HEK293T (cell line): Measurements from ENCODE around the gene GABBR1.

Source experiments
- CTCF ChIA-PET: fragments of 350-600 bp; formaldehyde crosslinking; extraction: SDS; loops from one replicate; lab custom pipeline; 2021; ENCODE audit warnings: antibody characterized with exemption, inconsistent platforms; lab: Yijun Ruan, JAX
- POLR2A ChIA-PET: fragments of 350-600 bp; formaldehyde crosslinking; extraction: SDS; loops from one replicate; lab custom pipeline; 2020; ENCODE audit warnings: antibody characterized with exemption, inconsistent platforms; lab: Yijun Ruan, JAX
- DNase-seq: peaks from one replicate; pipeline ENCODE4 v3.0.0; 2012; ENCODE audit warnings: mixed read lengths; ENCODE audit errors: extremely low spot score
- ARNT ChIP-seq: fragments of 450-650 bp; IDR thresholded peaks from 2 replicates; pipeline ENCODE4 v1.6.1; 2017; ENCODE audit warnings: mild to moderate bottlenecking
- BHLHE40 ChIP-seq: fragments of 450-650 bp; IDR thresholded peaks from 2 replicates; pipeline ENCODE4 v1.6.1; 2016; ENCODE audit warnings: mild to moderate bottlenecking, moderate library complexity, borderline replicate concordance
- CTBP1 ChIP-seq: fragments of 450-650 bp; IDR thresholded peaks from 2 replicates; pipeline ENCODE4 v1.6.1; 2016; ENCODE audit warnings: borderline replicate concordance
- ELF4 ChIP-seq: fragments of 450-650 bp; IDR thresholded peaks from 2 replicates; pipeline ENCODE4 v1.6.1; 2017; ENCODE audit warnings: antibody characterized with exemption
- FOXA1 ChIP-seq: fragments of 450-650 bp; IDR thresholded peaks from 2 replicates; pipeline ENCODE4 v1.6.1; 2016; ENCODE audit warnings: mild to moderate bottlenecking
- FOXK2 ChIP-seq: fragments of 450-650 bp; IDR thresholded peaks from 2 replicates; pipeline ENCODE4 v1.6.1; 2016; ENCODE audit warnings: mild to moderate bottlenecking
- FOXM1 ChIP-seq: fragments of 450-650 bp; IDR thresholded peaks from 2 replicates; pipeline ENCODE4 v1.6.1; 2017; ENCODE audit warnings: mild to moderate bottlenecking, borderline replicate concordance
- HDGF ChIP-seq: fragments of 450-650 bp; IDR thresholded peaks from 2 replicates; pipeline ENCODE4 v1.6.1; 2017; ENCODE audit warnings: antibody characterized with exemption, borderline replicate concordance
- L3MBTL2 ChIP-seq: fragments of 450-650 bp; conservative IDR thresholded peaks from 2 replicates; pipeline ENCODE4 v1.6.1; 2016; ENCODE audit warnings: mild to moderate bottlenecking
- LEF1 ChIP-seq: fragments of 450-650 bp; IDR thresholded peaks from 2 replicates; pipeline ENCODE4 v1.6.1; 2017; ENCODE audit warnings: mild to moderate bottlenecking, borderline replicate concordance
- NFRKB ChIP-seq: fragments of 450-650 bp; IDR thresholded peaks from 2 replicates; pipeline ENCODE4 v1.6.1; 2016; ENCODE audit warnings: mild to moderate bottlenecking, moderate library complexity
- SP1 ChIP-seq: fragments of 450-650 bp; IDR thresholded peaks from 2 replicates; pipeline ENCODE4 v1.6.1; 2017
- SUZ12 ChIP-seq: fragments of 450-650 bp; IDR thresholded peaks from 2 replicates; pipeline ENCODE4 v1.6.1; 2016; ENCODE audit warnings: mild to moderate bottlenecking
- TARDBP ChIP-seq: fragments of 450-650 bp; IDR thresholded peaks from 2 replicates; pipeline ENCODE4 v1.6.1; 2016
- ZNF384 ChIP-seq: fragments of 450-650 bp; IDR thresholded peaks from 2 replicates; pipeline ENCODE4 v1.6.1; 2016
- TF ChIP-seq, protein P1 (sequence below): fragments of 450-650 bp; IDR thresholded peaks from 2 replicates; pipeline ENCODE4 v1.6.1; 2016

The GABBR1 gene

DNA sequence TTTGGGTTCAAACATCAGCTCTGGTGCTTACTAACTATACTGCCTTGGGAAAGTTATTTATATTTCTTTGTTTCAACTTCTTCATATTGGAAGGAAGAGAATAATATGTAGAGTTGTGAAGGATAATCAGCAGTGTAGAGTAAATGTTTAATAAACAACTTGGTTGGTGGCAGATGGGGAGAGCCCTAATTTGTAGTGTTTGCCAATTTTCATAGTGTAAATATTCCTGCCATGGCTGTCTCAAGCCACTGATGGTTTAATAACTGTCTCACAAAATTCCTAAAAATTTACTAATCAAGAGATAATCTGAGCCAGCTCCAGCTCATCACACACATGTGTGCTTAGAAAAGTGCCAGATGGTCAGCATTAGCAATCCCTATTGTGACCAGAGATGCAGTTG, 48.2 kb downstream of the GABBR1 start, which contains the start of gene OR2H2:
Gene OR2H2 (plus strand): TSS at position 301 of the 400 bp plus-strand sequence. CDS start 2,824 bp downstream, outside the sequence.
- CTCF ChIA-PET = no interaction called here
- no peak for DNase-seq
- TF ChIP-seq, protein P1, sequence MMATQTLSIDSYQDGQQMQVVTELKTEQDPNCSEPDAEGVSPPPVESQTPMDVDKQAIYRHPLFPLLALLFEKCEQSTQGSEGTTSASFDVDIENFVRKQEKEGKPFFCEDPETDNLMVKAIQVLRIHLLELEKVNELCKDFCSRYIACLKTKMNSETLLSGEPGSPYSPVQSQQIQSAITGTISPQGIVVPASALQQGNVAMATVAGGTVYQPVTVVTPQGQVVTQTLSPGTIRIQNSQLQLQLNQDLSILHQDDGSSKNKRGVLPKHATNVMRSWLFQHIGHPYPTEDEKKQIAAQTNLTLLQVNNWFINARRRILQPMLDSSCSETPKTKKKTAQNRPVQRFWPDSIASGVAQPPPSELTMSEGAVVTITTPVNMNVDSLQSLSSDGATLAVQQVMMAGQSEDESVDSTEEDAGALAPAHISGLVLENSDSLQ = no peak
- TF ChIP-seq FOXA1 (no peak), CTBP1 (no peak), BHLHE40 (no peak), FOXK2 (no peak), NFRKB (no peak), FOXM1 (no peak), ZNF384 (no peak), SUZ12 (no peak), LEF1 (no peak), L3MBTL2 (no peak), ELF4 (no peak), ARNT (no peak), SP1 (no peak), HDGF (no peak), TARDBP (no peak)
- POLR2A ChIA-PET = no interaction called here

DNA sequence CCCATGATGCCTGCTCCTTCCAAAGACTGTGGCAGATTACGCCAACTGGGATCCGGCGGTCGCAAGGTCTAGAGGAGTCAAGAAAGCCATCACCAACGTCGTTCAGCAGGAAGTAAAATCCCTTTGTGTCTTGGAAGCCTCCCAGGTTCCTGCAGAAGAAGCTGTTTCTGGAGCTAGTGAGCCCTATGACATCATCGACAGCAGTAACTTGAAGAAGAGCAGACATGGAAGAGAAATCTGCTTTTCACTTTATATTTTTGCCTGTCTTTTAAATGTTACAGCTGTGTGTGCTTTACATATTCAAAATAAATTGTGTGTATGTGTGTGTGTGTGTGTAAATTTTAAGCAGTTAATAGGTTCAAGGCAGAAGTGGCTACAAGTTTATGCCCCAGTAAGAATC, 55.4 kb downstream of the GABBR1 start:
- TF ChIP-seq TARDBP (no peak), NFRKB (no peak), SUZ12 (no peak), SP1 (no peak), ELF4 (no peak), FOXK2 (no peak), BHLHE40 (no peak), L3MBTL2 (no peak), HDGF (no peak), LEF1 (no peak), ARNT (no peak), CTBP1 (no peak), FOXA1 (no peak), ZNF384 (no peak)
- TF ChIP-seq, protein P1 = no peak
- CTCF ChIA-PET = no interaction called here
- POLR2A ChIA-PET = no interaction called here
- DNase-seq = no peak

DNA sequence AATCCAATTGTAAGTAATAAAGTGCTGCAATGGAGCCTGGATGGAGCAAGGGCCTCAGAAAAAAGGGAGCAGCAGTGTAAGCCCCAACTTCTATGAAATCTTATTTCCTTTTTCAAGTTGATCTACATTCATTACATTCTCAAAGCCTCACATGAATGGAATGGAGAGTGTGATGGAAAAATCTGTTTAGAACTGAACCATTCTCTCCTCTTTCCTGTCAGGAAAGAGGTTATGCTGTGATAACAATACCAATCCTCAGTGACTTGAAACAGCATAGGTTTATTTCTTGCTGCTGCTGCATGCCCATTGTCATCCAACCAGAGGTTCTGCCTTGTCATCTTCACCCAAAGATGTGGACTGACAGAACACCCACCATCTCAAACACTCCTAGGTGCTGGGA, 56.9 kb downstream of the GABBR1 start:
- POLR2A ChIA-PET = no interaction called here
- DNase-seq = no peak
- CTCF ChIA-PET = no interaction called here
- TF ChIP-seq TARDBP (no peak), L3MBTL2 (no peak), FOXM1 (no peak), FOXA1 (no peak), SUZ12 (no peak), ZNF384 (no peak), NFRKB (no peak), HDGF (no peak), FOXK2 (no peak), CTBP1 (no peak), ARNT (no peak), SP1 (no peak), BHLHE40 (no peak), LEF1 (no peak), ELF4 (no peak)
- TF ChIP-seq, protein P1 = no peak

DNA sequence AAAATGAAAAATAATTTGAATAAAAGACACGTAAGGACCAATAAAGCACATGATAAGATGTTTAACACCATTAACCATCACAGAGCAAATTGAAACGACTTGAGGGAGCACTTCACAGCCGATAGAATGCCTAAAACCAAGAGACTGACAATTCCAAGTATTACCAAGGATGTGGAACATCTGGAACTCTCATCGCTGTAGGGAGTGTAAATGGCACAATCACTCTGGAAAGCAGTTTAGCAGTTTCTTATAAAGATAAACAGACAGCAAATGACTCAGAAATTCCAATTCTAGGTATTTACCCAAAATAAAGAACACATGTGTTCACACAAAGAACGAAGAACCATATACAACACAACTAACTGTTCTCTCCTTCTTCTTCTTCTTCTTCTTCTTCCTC, 65.0 kb downstream of the GABBR1 start:
- ChIA-PET POLR2A (no interaction called here), CTCF (no interaction called here)
- DNase-seq = no peak
- TF ChIP-seq, protein P1 = no peak
- no peak for TF ChIP-seq FOXM1
- no peak for TF ChIP-seq FOXK2
- no peak for TF ChIP-seq NFRKB
- no peak for TF ChIP-seq TARDBP
- no peak for TF ChIP-seq ARNT
- no peak for TF ChIP-seq SUZ12
- no peak for TF ChIP-seq ELF4
- TF ChIP-seq SP1 = no peak

DNA sequence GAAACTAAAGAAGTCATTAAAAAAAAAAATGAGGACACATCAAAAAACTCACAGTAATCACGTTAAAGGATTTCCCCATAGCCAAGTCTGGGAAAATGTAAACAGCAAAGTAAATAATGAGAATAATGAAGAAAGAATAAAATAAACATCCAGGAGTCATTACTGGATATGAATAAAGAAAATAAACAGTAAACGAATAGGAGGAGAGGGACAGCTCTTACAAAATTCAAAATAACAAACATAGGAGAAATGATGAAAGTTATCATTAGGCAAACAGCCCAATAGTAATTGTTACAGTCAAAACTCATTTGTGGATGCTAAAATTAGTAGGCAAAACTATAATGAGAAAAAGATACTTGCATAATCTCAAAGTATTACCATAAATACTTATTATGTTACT, 65.4 kb downstream of the GABBR1 start:
- CTCF ChIA-PET = no interaction called here
- DNase-seq = no peak
- TF ChIP-seq SP1 (no peak), FOXM1 (no peak), ZNF384 (no peak), FOXK2 (no peak), CTBP1 (no peak), LEF1 (no peak), HDGF (no peak), ELF4 (no peak), ARNT (no peak), FOXA1 (no peak)
- TF ChIP-seq, protein P1 = no peak
- POLR2A ChIA-PET = no interaction called here
